Measurements from ENCODE around the gene PGM2L1.

The PGM2L1 gene

DNA sequence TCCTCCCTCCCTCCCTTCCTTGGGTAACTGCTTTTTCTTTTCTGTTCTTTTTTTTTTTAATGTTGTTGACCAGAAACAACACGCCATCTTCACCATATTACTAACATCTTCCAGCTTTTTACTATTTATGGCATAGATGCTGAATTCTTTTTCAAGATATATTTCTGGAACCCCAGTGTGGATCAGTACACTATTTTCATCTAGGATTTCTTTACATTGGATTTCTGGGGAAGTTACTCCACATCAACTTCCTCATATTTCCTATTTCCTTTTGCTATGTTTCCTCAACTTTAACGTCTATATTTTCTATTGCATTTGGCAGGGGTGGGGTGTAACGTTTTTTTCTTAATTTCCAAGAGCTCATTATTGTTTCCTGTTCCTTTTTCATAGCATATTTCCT, 7.0 kb downstream of the PGM2L1 start (continued):
- TF ChIP-seq, protein P1, sequence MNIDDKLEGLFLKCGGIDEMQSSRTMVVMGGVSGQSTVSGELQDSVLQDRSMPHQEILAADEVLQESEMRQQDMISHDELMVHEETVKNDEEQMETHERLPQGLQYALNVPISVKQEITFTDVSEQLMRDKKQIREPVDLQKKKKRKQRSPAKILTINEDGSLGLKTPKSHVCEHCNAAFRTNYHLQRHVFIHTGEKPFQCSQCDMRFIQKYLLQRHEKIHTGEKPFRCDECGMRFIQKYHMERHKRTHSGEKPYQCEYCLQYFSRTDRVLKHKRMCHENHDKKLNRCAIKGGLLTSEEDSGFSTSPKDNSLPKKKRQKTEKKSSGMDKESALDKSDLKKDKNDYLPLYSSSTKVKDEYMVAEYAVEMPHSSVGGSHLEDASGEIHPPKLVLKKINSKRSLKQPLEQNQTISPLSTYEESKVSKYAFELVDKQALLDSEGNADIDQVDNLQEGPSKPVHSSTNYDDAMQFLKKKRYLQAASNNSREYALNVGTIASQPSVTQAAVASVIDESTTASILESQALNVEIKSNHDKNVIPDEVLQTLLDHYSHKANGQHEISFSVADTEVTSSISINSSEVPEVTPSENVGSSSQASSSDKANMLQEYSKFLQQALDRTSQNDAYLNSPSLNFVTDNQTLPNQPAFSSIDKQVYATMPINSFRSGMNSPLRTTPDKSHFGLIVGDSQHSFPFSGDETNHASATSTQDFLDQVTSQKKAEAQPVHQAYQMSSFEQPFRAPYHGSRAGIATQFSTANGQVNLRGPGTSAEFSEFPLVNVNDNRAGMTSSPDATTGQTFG (tag by site-specific recombination; IDR thresholded peaks at IDR 0.05; ENCODE audit: borderline replicate concordance): no peak
- no peak for TF ChIP-seq ZFP69B (tag by site-specific recombination; IDR thresholded peaks at IDR 0.05)
- TF ChIP-seq TSHZ1 (tag by site-specific recombination; IDR thresholded peaks at IDR 0.05; ENCODE audit: borderline replicate concordance): no peak
- TF ChIP-seq, protein P2, sequence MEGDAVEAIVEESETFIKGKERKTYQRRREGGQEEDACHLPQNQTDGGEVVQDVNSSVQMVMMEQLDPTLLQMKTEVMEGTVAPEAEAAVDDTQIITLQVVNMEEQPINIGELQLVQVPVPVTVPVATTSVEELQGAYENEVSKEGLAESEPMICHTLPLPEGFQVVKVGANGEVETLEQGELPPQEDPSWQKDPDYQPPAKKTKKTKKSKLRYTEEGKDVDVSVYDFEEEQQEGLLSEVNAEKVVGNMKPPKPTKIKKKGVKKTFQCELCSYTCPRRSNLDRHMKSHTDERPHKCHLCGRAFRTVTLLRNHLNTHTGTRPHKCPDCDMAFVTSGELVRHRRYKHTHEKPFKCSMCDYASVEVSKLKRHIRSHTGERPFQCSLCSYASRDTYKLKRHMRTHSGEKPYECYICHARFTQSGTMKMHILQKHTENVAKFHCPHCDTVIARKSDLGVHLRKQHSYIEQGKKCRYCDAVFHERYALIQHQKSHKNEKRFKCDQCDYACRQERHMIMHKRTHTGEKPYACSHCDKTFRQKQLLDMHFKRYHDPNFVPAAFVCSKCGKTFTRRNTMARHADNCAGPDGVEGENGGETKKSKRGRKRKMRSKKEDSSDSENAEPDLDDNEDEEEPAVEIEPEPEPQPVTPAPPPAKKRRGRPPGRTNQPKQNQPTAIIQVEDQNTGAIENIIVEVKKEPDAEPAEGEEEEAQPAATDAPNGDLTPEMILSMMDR (tag by site-specific recombination; IDR thresholded peaks at IDR 0.05): no peak
- no peak for TF ChIP-seq ZNF221 (tag by site-specific recombination; IDR thresholded peaks at IDR 0.05; ENCODE audit: borderline replicate concordance)
- no peak for TF ChIP-seq KLF17 (tag by site-specific recombination; IDR thresholded peaks at IDR 0.05)
- TF ChIP-seq ZNF776 (tag by site-specific recombination; IDR thresholded peaks at IDR 0.05; ENCODE audit: borderline replicate concordance): no peak
- no peak for TF ChIP-seq ZNF175 (tag by site-specific recombination; IDR thresholded peaks at IDR 0.05)
- no peak for TF ChIP-seq ZNF530 (tag by site-specific recombination; IDR thresholded peaks at IDR 0.05; ENCODE audit: low read depth)
- TF ChIP-seq ZBTB1 (tag by site-specific recombination; IDR thresholded peaks at IDR 0.05): no peak

- TF ChIP-seq ZNF548 (tag by site-specific recombination; IDR thresholded peaks at IDR 0.05) (no peak), ZNF366 (tag by site-specific recombination; conservative IDR thresholded peaks at IDR 0.05) (0 out of 2 replicates have a peak, but pooled peaks have one; percentile 18)
- POLR2A ChIA-PET: no interaction called here
- Histone ChIP-seq H3K4me1 (ENCODE audit: control insufficient read depth, insufficient read depth, low read length) (no peaks in the 10 kb centered on the region), H3K9me3 (ENCODE audit: control insufficient read depth, insufficient read depth, low read depth, low read length) (no peaks in the 10 kb centered on the region), H3K4me3 (ENCODE audit: low read depth, low read length) (no peak overlapping the region), H3K36me3 (ENCODE audit: control insufficient read depth in 2 of 2, insufficient read depth in 1 of 2, low read length in 2 of 2) (no peaks in the 10 kb centered on the region), H3K27ac (ENCODE audit: extremely low read depth, low read depth, low read length) (no peak overlapping the region)
- CTCF ChIA-PET: interaction anchor here (0.6 to 6.8 kb wide), 7 partner anchors 10 to 427 kb away, joined by 3 to 142 read pairs (median 3); partner anchors contain the start of gene LIPT2
Measured at GRCh38 chr11:74390697-74391096, 7.5 kb downstream of the PGM2L1 start.

GRCh38 chr11:74388678-74389327, 9.4 kb downstream of the PGM2L1 start:
- Histone ChIP-seq H3K27ac (ENCODE audit: extremely low read depth, low read depth, low read length) (no peak overlapping the region), H3K36me3 (ENCODE audit: control insufficient read depth in 2 of 2, insufficient read depth in 1 of 2, low read length in 2 of 2) (no peaks in the 10 kb centered on the region), H3K9me3 (ENCODE audit: control insufficient read depth, insufficient read depth, low read depth, low read length) (no peaks in the 10 kb centered on the region), H3K4me3 (ENCODE audit: low read depth, low read length) (no peak overlapping the region), H3K4me1 (ENCODE audit: control insufficient read depth, insufficient read depth, low read length) (no peaks in the 10 kb centered on the region)
- POLR2A ChIA-PET: interaction anchor here (0.5 to 1.0 kb wide), 2 partner anchors 10 to 360 kb away, joined by 3 to 5 read pairs; partner anchors contain the start of gene PGM2L1
- CTCF ChIA-PET: interaction anchor here (0.6 to 6.8 kb wide), 28 partner anchors 8 to 823 kb away, joined by 3 to 142 read pairs (median 4); partner anchors contain the start of genes LIPT2 and PGM2L1
- TF ChIP-seq ZNF366 (tag by site-specific recombination; conservative IDR thresholded peaks at IDR 0.05) (peak; percentile 34; the same call in 1 of the 2 replicates), ZSCAN30 (tag by site-specific recombination; IDR thresholded peaks at IDR 0.05) (no peak), KLF17 (tag by site-specific recombination; IDR thresholded peaks at IDR 0.05) (no peak), ZNF174 (tag by site-specific recombination; IDR thresholded peaks at IDR 0.05) (no peak), OSR2 (tag by site-specific recombination; IDR thresholded peaks at IDR 0.05) (no peak), ZNF571 (tag by site-specific recombination; IDR thresholded peaks at IDR 0.05) (no peak), SP7 (tag by site-specific recombination; IDR thresholded peaks at IDR 0.05) (peak; percentile 35; the same call in 1 of the 2 replicates), HOXD13 (CRISPR knock-in tag; IDR thresholded peaks at IDR 0.05; ENCODE audit: borderline replicate concordance) (no peak), HOXC10 (CRISPR knock-in tag; IDR thresholded peaks at IDR 0.05) (no peak), ZBTB17 (tag by site-specific recombination; IDR thresholded peaks at IDR 0.05) (peak; percentile 25; the same call in 1 of the 2 replicates), ZNF654 (tag by site-specific recombination; IDR thresholded peaks at IDR 0.05; ENCODE audit: low read depth) (peak; percentile 67)

Data from HEK293 (cell line).